ENCODE data around the gene TTC33. TPM values are rescaled to one million over a fixed set of nuclear protein-coding genes. Genes with fewer than 3 reads are reported as not detected.

The TTC33 gene
- total RNA-seq, 4 donors from 2014 or later, result 20.2 to 49.0 (median 32.6) TPM

- no peaks in the 10 kb centered on the region for H3K36me3 ChIP-seq
- intact Hi-C loops (cut with DNase I; ENCODE audit: low total_unique reads), result no loop called here
- in situ Hi-C loops (cut with MboI; ENCODE audit: low sequenced_read_pairs in 4 of 4), result no loop called here
- H3K4me1 ChIP-seq, result no peaks in the 10 kb centered on the region
- no peaks in the 10 kb centered on the region for H3K9me3 ChIP-seq
- H3K27me3 ChIP-seq, result no peaks in the 10 kb centered on the region
- no peak for ATAC-seq
- no peak overlapping the region for H3K4me3 ChIP-seq
- no peak for DNase-seq
- no peak overlapping the region for H3K27ac ChIP-seq
- TF ChIP-seq CTCF (IDR thresholded peaks at IDR 0.05 in 4 of 5, conservative IDR thresholded peaks at IDR 0.05 in 1 of 5), result no peak
- TF ChIP-seq POLR2A (IDR thresholded peaks at IDR 0.05), result no peak
Measured at GRCh38 chr5:40616781-40617180, 139.0 kb downstream of the TTC33 start.

- intact Hi-C loops (cut with DNase I; ENCODE audit: low total_unique reads), result no loop called here
- Histone ChIP-seq H3K27me3 (no peaks in the 10 kb centered on the region), H3K9me3 (no peaks in the 10 kb centered on the region), H3K27ac (no peak overlapping the region), H3K4me1 (no peaks in the 10 kb centered on the region), H3K4me3 (no peak overlapping the region), H3K36me3 (no peaks in the 10 kb centered on the region)
- in situ Hi-C loops (cut with MboI; ENCODE audit: low sequenced_read_pairs in 4 of 4), result no loop called here
- no peak for TF ChIP-seq CTCF (IDR thresholded peaks at IDR 0.05 in 4 of 5, conservative IDR thresholded peaks at IDR 0.05 in 1 of 5)
- TF ChIP-seq POLR2A (IDR thresholded peaks at IDR 0.05), result no peak
- ATAC-seq (no peak), DNase-seq (no peak)
Measured at GRCh38 chr5:40615586-40616170, 140.1 kb downstream of the TTC33 start.

- Histone ChIP-seq H3K4me1 (no peaks in the 10 kb centered on the region), H3K27me3 (no peaks in the 10 kb centered on the region), H3K9me3 (no peaks in the 10 kb centered on the region), H3K36me3 (no peaks in the 10 kb centered on the region), H3K4me3 (no peak overlapping the region), H3K27ac (no peak overlapping the region)
- in situ Hi-C loops (cut with MboI; ENCODE audit: low sequenced_read_pairs in 4 of 4) (no loop called here), intact Hi-C loops (cut with DNase I; ENCODE audit: low total_unique reads) (no loop called here)
- no peak for ATAC-seq
- TF ChIP-seq CTCF (IDR thresholded peaks at IDR 0.05 in 4 of 5, conservative IDR thresholded peaks at IDR 0.05 in 1 of 5) (no peak), POLR2A (IDR thresholded peaks at IDR 0.05) (no peak)
- no peak for DNase-seq
Measured at GRCh38 chr5:40614923-40615585, 140.7 kb downstream of the TTC33 start.

GRCh38 chr5:40614466-40614865 is 141.3 kb downstream of the TTC33 start:
- in situ Hi-C loops (cut with MboI; ENCODE audit: low sequenced_read_pairs in 4 of 4), result no loop called here
- DNase-seq (no peak), ATAC-seq (no peak)
- Histone ChIP-seq H3K4me1 (no peaks in the 10 kb centered on the region), H3K4me3 (no peak overlapping the region), H3K9me3 (no peaks in the 10 kb centered on the region), H3K27me3 (no peaks in the 10 kb centered on the region), H3K27ac (no peak overlapping the region), H3K36me3 (no peaks in the 10 kb centered on the region)
- TF ChIP-seq CTCF (IDR thresholded peaks at IDR 0.05 in 4 of 5, conservative IDR thresholded peaks at IDR 0.05 in 1 of 5) (no peak), POLR2A (IDR thresholded peaks at IDR 0.05) (no peak)
- intact Hi-C loops (cut with DNase I; ENCODE audit: low total_unique reads), result no loop called here
